ENCODE data around the gene CTDP1.
"Not testable (repeated sequence)": the region's sequence is repeated elsewhere in the genome, so short reads cannot be mapped to it uniquely, and the experiment has no call there.

CTDP1 gene

GRCh38 chr18:79682894-79683625 is 3.5 kb downstream of the CTDP1 start:
- Mint-ChIP-seq H3K27ac (peak overlapping the region; percentile 77), H3K9me3 (no peaks in the 10 kb centered on the region), H3K36me3 (ENCODE audit: low read depth) (peaks cover 25% of the 10 kb centered on the region), H3K4me1 (ENCODE audit: low read depth) (peaks cover 66% of the 10 kb centered on the region), H3K27me3 (ENCODE audit: low read depth) (no peaks in the 10 kb centered on the region), H3K4me3 (peak overlapping the region; percentile 90)
- DNase-seq (ENCODE audit: low spot score), result peak; percentile 59

GRCh38 chr18:79683626-79684282 is 4.2 kb downstream of the CTDP1 start:
- H3K36me3 Mint-ChIP-seq (ENCODE audit: low read depth), result peaks cover 25% of the 10 kb centered on the region

GRCh38 chr18:79684283-79684631 is 4.7 kb downstream of the CTDP1 start:
- H3K36me3 Mint-ChIP-seq (ENCODE audit: low read depth), result peaks cover 28% of the 10 kb centered on the region
- no peaks in the 10 kb centered on the region for H3K9me3 Mint-ChIP-seq
- peaks cover 58% of the 10 kb centered on the region for H3K4me1 Mint-ChIP-seq (ENCODE audit: low read depth)
- H3K27ac Mint-ChIP-seq, result no peak overlapping the region
- peak overlapping the region; percentile 90 for H3K4me3 Mint-ChIP-seq
- no peak for DNase-seq (ENCODE audit: low spot score)
- H3K27me3 Mint-ChIP-seq (ENCODE audit: low read depth), result no peaks in the 10 kb centered on the region

More at GRCh38 chr18:79683626-79684282, 4.2 kb downstream of the CTDP1 start:
- Mint-ChIP-seq H3K4me1 (ENCODE audit: low read depth) (peaks cover 59% of the 10 kb centered on the region), H3K4me3 (peak overlapping the region; percentile 90), H3K27me3 (ENCODE audit: low read depth) (no peaks in the 10 kb centered on the region), H3K9me3 (no peaks in the 10 kb centered on the region), H3K27ac (no peak overlapping the region)
- DNase-seq (ENCODE audit: low spot score), result no peak

GRCh38 chr18:79684787-79685186 is 5.2 kb downstream of the CTDP1 start:
- H3K36me3 Mint-ChIP-seq (ENCODE audit: low read depth), result peaks cover 28% of the 10 kb centered on the region
- H3K27me3 Mint-ChIP-seq (ENCODE audit: low read depth), result no peaks in the 10 kb centered on the region
- H3K27ac Mint-ChIP-seq, result no peak overlapping the region
- peak overlapping the region; percentile 90 for H3K4me3 Mint-ChIP-seq
- DNase-seq (ENCODE audit: low spot score), result no peak
- H3K9me3 Mint-ChIP-seq, result no peaks in the 10 kb centered on the region
- H3K4me1 Mint-ChIP-seq (ENCODE audit: low read depth), result peaks cover 58% of the 10 kb centered on the region

- Mint-ChIP-seq H3K27me3 (ENCODE audit: low read depth) (no peaks in the 10 kb centered on the region), H3K4me3 (peak overlapping the region; percentile 42), H3K9me3 (no peaks in the 10 kb centered on the region), H3K27ac (no peak overlapping the region), H3K4me1 (ENCODE audit: low read depth) (peaks cover 58% of the 10 kb centered on the region), H3K36me3 (ENCODE audit: low read depth) (peaks cover 28% of the 10 kb centered on the region)
- DNase-seq (ENCODE audit: low spot score), result no peak
Measured at GRCh38 chr18:79685281-79685680, 5.7 kb downstream of the CTDP1 start.

- no peak for DNase-seq (ENCODE audit: low spot score)
- Mint-ChIP-seq H3K36me3 (ENCODE audit: low read depth) (peaks cover 24% of the 10 kb centered on the region), H3K4me1 (ENCODE audit: low read depth) (peaks cover 53% of the 10 kb centered on the region), H3K27ac (no peak overlapping the region), H3K4me3 (peak overlapping the region; percentile 33), H3K9me3 (no peaks in the 10 kb centered on the region), H3K27me3 (ENCODE audit: low read depth) (no peaks in the 10 kb centered on the region)
Measured at GRCh38 chr18:79685971-79686370, 6.4 kb downstream of the CTDP1 start.

GRCh38 chr18:79687806-79688205 is 8.2 kb downstream of the CTDP1 start:
- peaks cover 13% of the 10 kb centered on the region for H3K36me3 Mint-ChIP-seq (ENCODE audit: low read depth)
- H3K27ac Mint-ChIP-seq, result no peak overlapping the region
- H3K4me3 Mint-ChIP-seq, result no peak overlapping the region
- peaks cover 36% of the 10 kb centered on the region for H3K4me1 Mint-ChIP-seq (ENCODE audit: low read depth)
- no peak for DNase-seq (ENCODE audit: low spot score)
- H3K27me3 Mint-ChIP-seq (ENCODE audit: low read depth), result no peaks in the 10 kb centered on the region
- no peaks in the 10 kb centered on the region for H3K9me3 Mint-ChIP-seq

GRCh38 chr18:79690071-79690470 is 10.5 kb downstream of the CTDP1 start:
- Mint-ChIP-seq H3K27me3 (ENCODE audit: low read depth) (no peaks in the 10 kb centered on the region), H3K4me1 (ENCODE audit: low read depth) (peaks cover 14% of the 10 kb centered on the region), H3K9me3 (no peaks in the 10 kb centered on the region), H3K27ac (no peak overlapping the region), H3K36me3 (ENCODE audit: low read depth) (peaks cover 12% of the 10 kb centered on the region), H3K4me3 (no peak overlapping the region)
- no peak for DNase-seq (ENCODE audit: low spot score)

GRCh38 chr18:79690586-79691482 is 11.2 kb downstream of the CTDP1 start:
- peaks cover 16% of the 10 kb centered on the region for H3K36me3 Mint-ChIP-seq (ENCODE audit: low read depth)
- no peak overlapping the region for H3K4me3 Mint-ChIP-seq
- no peaks in the 10 kb centered on the region for H3K9me3 Mint-ChIP-seq
- no peak for DNase-seq (ENCODE audit: low spot score)
- no peaks in the 10 kb centered on the region for H3K27me3 Mint-ChIP-seq (ENCODE audit: low read depth)
- no peak overlapping the region for H3K27ac Mint-ChIP-seq
- peaks cover 7% of the 10 kb centered on the region for H3K4me1 Mint-ChIP-seq (ENCODE audit: low read depth)

- peaks cover 1% of the 10 kb centered on the region for H3K4me1 Mint-ChIP-seq (ENCODE audit: low read depth)
- DNase-seq (ENCODE audit: low spot score), result no peak
- H3K36me3 Mint-ChIP-seq (ENCODE audit: low read depth), result peaks cover 18% of the 10 kb centered on the region
- H3K27me3 Mint-ChIP-seq (ENCODE audit: low read depth), result no peaks in the 10 kb centered on the region
- no peaks in the 10 kb centered on the region for H3K9me3 Mint-ChIP-seq
- H3K27ac Mint-ChIP-seq, result no peak overlapping the region
- H3K4me3 Mint-ChIP-seq, result no peak overlapping the region
Measured at GRCh38 chr18:79692056-79692455, 12.5 kb downstream of the CTDP1 start.

GRCh38 chr18:79692886-79693285 is 13.3 kb downstream of the CTDP1 start:
- Mint-ChIP-seq H3K4me3 (no peak overlapping the region), H3K36me3 (ENCODE audit: low read depth) (peaks cover 22% of the 10 kb centered on the region), H3K27me3 (ENCODE audit: low read depth) (no peaks in the 10 kb centered on the region), H3K27ac (no peak overlapping the region), H3K9me3 (no peaks in the 10 kb centered on the region), H3K4me1 (ENCODE audit: low read depth) (peaks cover 1% of the 10 kb centered on the region)
- no peak for DNase-seq (ENCODE audit: low spot score)

GRCh38 chr18:79693561-79694205 is 14.1 kb downstream of the CTDP1 start:
- DNase-seq (ENCODE audit: low spot score), result no peak
- Mint-ChIP-seq H3K4me1 (ENCODE audit: low read depth) (peaks cover 1% of the 10 kb centered on the region), H3K27ac (no peak overlapping the region), H3K9me3 (no peaks in the 10 kb centered on the region), H3K36me3 (ENCODE audit: low read depth) (peaks cover 27% of the 10 kb centered on the region), H3K4me3 (no peak overlapping the region), H3K27me3 (ENCODE audit: low read depth) (no peaks in the 10 kb centered on the region)

- not testable (repeated sequence) for H3K27ac Mint-ChIP-seq; H3K4me1 Mint-ChIP-seq (ENCODE audit: low read depth); H3K4me3 Mint-ChIP-seq
Measured at GRCh38 chr18:79694206-79694894, 14.7 kb downstream of the CTDP1 start.

More at GRCh38 chr18:79694206-79694894, 14.7 kb downstream of the CTDP1 start:
- not testable (repeated sequence) for H3K27me3 Mint-ChIP-seq (ENCODE audit: low read depth); H3K9me3 Mint-ChIP-seq; DNase-seq (ENCODE audit: low spot score)
- H3K36me3 Mint-ChIP-seq (ENCODE audit: low read depth), result peaks cover 25% of the 10 kb centered on the region

All from T-helper 2 cell treated with Interferon-gamma antibody and Interleukin-4, amounts not matched to agents 5 μg/mL and 100 μg/mL, for 36 hours (primary cell).